Inflammatory macrophage treated with lipopolysaccharide for 1 hour (primary cell): ENCODE measurements around the gene MXRA8.

Experiments
- DNase-seq, 2 donors: peaks; one replicate each; pipeline ENCODE4 v3.0.0-alpha.2; 2020 to 2022

MXRA8 gene

DNA sequence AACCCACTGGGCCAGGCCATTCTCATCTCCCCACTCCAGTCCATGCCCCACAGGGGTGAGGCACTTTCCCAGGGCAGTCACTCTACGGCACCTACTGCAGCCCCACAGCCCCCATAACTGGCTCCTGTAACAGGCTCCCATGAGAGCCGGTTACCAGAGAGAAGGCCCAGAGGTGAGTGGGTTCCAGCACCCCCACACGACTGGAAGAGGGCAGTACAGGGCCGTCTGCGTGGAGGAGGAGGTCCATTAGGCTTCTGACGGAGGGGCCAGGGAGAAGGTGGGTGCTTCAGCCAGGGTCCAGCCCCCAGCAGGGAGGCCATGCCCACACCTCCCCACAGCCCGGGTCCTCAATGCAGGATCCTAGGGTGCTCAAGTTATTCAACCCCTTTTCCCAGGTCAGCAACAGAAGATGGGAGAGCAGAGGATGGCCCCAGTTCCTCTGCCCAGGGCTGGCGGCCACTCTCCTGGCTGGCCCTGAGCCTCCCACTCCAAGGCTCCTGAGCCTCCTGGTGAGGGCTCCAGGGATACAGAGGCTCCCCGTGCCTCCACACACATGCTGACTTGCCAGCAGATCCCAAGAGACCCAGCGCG is 52.2 kb downstream of the MXRA8 start:
- DNase-seq, result no peak

DNA sequence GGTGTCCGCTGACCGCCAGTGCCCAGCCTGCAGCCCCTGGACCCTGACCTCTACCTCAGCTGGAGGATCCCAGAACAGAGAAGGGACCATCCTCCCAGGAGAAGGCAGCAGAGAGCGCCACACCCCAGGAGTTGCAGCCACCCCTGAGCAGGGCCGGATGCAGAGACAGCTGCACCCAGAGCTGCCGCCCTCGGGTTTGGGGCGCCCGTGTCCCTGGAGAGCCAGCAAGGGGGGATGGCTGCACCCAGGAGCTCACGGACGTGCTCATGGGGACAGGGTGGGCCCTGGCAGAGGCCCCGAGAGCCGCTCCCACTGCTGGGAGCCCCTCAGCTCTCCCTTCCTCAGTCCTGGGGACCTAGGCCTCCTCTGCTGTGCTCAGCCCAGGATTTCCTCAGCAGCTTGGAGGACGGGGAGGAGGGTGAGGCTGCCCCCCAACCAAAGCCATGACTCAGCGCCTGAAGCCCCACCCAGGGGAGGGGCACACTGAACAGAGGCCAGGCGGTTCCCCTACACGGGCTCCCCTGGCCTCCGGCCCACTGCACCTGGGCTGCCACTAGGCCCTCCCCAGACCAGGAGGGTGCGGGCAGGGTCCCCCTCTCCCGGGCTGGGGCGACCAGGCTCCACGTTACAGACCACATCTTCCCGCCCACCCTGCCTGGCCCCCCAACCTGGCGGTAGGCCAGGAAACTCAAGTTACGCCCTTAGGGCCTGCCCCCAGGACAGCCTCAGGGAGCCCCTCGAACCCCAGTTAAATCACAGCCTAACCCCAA is 52.9 kb downstream of the MXRA8 start:
- peak; percentile 16 to 43 for DNase-seq

DNA sequence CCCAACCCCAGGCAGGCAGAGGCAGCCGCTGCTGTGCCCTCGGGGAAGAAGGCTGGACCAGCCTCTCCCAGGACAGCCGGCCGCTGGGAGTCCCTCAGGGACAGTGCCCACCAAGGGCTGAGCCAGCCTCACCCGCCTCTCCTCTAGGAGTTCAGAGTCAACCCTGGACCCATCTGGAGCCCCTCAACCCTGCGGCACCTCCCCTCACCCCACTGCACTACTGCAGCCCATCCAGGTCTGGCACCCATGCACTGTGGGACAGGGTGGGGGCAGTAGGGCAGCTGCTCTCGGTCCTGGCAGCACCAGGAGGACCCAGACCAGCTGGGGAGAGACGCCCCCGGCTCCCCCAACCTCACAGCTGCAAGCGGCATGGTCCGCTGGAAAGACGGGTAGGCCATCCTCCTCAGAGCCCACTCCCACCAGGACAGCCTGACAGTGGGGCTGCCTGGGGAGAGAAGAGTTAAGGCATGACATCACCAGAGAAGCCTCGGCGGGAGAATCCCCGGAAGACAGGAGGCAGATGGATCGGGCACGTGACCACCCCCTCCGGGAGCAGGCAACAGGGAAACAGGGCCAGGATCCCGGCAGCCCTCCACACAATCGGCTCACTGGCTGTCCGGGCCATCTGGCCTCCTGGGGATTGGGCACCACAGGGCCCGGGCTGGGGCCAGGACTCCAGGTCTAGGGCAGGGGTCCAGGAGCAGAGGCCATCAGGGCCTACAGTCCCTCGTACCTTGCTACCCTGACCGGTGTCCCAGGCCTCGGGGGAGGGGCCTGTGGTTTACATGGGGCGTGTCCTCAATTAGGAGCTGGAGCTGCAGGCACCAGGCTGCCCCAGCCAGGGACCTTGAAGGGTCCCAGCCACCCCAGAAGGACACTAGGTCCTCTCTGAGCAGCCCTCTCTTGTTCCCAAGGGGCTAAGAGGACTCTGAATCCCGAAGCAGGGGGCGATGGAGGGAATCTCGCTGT is 53.7 kb downstream of the MXRA8 start:
- peak in 1 of 2 donors; percentile 26 for DNase-seq

DNA sequence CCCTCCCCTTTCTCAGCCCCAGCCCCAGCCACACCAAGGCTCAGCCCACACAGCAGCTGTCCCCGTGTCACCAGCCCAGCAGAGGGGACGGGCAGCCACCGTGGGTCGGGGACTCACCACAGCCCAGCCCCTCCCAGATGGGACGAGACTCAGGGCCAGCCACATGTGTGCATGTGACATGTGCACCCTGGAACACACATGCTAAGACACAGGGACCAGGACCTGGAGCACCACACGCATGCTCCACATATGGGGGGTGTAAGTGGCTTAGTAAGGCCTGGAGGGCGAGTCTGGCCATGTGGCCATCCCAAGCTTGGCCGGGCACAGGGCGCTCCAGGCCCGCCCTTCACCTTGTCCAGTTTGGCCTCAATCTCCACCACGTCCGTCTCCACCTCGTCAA is 54.6 kb downstream of the MXRA8 start:
- DNase-seq, result no peak

DNA sequence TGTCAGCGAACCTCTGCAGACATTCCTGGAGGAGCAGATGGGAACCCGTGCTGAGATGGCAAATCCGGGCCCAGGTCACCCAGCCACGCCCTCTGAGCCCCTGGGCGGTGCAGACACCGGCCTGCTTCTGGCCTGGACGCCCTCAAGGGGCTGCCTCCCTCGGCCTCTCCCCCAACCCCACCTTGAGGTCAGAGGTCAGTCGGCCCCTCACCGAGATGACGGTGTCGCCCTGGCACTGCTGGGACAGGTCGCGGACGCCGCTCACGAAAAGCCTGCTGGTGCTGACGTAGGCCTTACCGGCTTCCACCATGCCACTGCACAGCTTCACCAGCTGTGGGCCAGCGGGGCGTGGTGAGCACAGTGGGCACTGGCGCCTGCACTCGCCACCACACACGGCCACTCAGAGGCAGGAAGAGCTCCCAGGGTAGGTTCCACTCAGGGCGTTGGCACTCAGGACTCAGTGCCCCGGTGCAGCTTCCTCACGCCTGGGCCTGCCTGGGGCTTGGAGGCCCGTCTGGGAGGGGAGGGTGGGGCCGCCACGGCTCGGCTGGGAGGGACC is 55.3 kb downstream of the MXRA8 start:
- no peak for DNase-seq
